OCI-LY3 (cell line): ENCODE data around the gene LPIN2.

Experiments used
- H2AFZ ChIP-seq: fragments of 200-600, 300-600 bp; shearing (Covaris generic); 2 replicates; pipeline ENCODE4 v1.6.0; 2014; ENCODE audit warnings: antibody characterized with exemption, low read depth, low read length
- H3K27ac ChIP-seq: fragments of 200-600, 300-600 bp; sonication (generic); 2 replicates; pipeline ENCODE4 v1.5.1; 2014; ENCODE audit warnings: mild to moderate bottlenecking, low read length, moderate library complexity, mixed read lengths
- H3K27me3 ChIP-seq: fragments of 200-600, 300-600 bp; sonication (generic); 2 replicates; pipeline ENCODE4 v1.6.1; 2014; ENCODE audit warnings: low read depth, low read length, mixed read lengths
- H3K36me3 ChIP-seq: fragments of 200-600, 300-600 bp; sonication (generic); replicated peaks from 2 replicates; pipeline ENCODE3; 2014; ENCODE audit warnings: low read depth, low read length, mixed read lengths
- H3K4me1 ChIP-seq: fragments of 300-600, 200-600 bp; sonication (generic); 2 replicates; pipeline ENCODE4 v1.6.1; 2014; ENCODE audit warnings: low read length, mixed read lengths
- H3K4me2 ChIP-seq: fragments of 200-600, 300-600 bp; sonication (generic); 2 replicates; pipeline ENCODE4 v1.6.1; 2014; ENCODE audit warnings: low read length, mixed read lengths
- H3K4me3 ChIP-seq: fragments of 300-600, 200-600 bp; sonication (generic); 2 replicates; pipeline ENCODE4 v1.5.1; 2014; ENCODE audit warnings: antibody characterized with exemption, mild to moderate bottlenecking, low read length, moderate library complexity
- H3K79me2 ChIP-seq: fragments of 300-600, 200-600 bp; shearing (Covaris generic); 2 replicates; pipeline ENCODE4 v1.6.1; 2014; ENCODE audit warnings: mild to moderate bottlenecking, low read length, mixed read lengths
- H3K9ac ChIP-seq: fragments of 300-600, 200-600 bp; shearing (Covaris generic); 2 replicates; pipeline ENCODE4 v1.6.0; 2014; ENCODE audit warnings: mild to moderate bottlenecking, low read length, moderate library complexity
- H3K9me3 ChIP-seq: fragments of 200-600, 300-600 bp; shearing (Covaris generic); 2 replicates; pipeline ENCODE4 v1.6.1; 2014; ENCODE audit warnings: low read length, mixed read lengths; ENCODE audit not compliant: insufficient read depth
- H4K20me1 ChIP-seq: fragments of 200-600, 300-600 bp; sonication (generic); 2 replicates; pipeline ENCODE4 v1.6.1; 2016; ENCODE audit warnings: low read length, mixed read lengths; ENCODE audit not compliant: insufficient read depth
- CTCF ChIP-seq: fragments of 200-600, 300-600 bp; sonication (generic); IDR thresholded peaks from 2 replicates; pipeline ENCODE4 v1.5.1; 2014; ENCODE audit warnings: antibody characterized with exemption, low read length, low read depth
- EZH2phosphoT487 ChIP-seq: fragments of 200-600 bp; shearing (Covaris generic); IDR thresholded peaks from 2 replicates; pipeline ENCODE4 v1.6.1; 2018; ENCODE audit warnings: antibody characterized with exemption, mixed run types, low read depth

Gene LPIN2

DNA sequence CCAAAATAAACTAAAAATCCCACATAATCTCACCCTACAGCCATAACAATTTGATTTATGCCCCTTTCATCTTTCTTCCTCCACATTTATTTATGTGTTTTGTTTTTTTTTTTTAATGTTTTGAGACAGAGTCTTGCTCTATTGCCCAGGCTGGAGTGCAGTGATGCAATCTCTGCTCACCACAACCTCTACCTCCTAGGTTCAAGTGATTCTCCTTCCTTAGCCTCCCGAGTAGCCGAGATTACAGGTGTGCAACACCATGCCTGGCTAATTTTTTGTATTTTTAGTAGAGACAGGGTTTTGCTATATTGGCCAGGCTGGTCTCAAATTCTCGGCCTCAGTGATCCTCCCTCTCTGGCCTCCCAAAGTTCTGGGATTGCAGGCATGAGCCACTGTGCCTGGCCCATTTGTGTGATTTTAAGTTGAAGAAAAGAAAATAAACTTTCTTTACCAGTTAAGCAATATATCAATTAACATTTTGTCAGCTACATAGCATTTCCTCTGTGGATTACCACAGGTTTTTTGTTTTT is 35.9 kb upstream of the LPIN2 start:
- no peaks in the 10 kb centered on the region for H3K79me2 ChIP-seq

DNA sequence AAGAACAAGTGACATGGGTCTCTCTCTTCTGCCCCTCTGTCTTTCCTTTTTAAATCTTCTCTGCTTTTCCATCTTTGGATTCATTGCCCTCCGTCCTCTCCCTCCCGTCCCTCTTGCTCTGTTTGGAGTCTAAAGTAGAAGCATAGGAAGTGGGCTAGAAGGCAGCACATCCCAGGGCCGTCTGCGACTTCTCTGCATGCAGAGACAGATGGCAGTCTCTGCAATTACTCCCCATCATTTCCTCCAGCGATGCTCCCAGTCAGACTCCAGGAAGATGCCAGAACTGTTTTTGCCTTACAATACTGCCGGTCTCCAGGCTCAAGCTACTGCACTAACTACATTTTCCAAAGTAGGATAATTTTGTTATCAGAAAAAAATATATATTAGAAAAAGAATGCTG is 35.2 kb upstream of the LPIN2 start:
- Histone ChIP-seq H4K20me1 (no peaks in the 10 kb centered on the region), H3K27ac (no peak overlapping the region), H3K4me2 (no peak overlapping the region), H3K36me3 (no peaks in the 10 kb centered on the region), H3K9ac (no peak overlapping the region), H3K9me3 (no peaks in the 10 kb centered on the region), H3K4me1 (0 out of 2 replicates have a peak, but pooled peaks cover 6% of the 10 kb centered on the region), H3K27me3 (no peaks in the 10 kb centered on the region), H2AFZ (no peak overlapping the region), H3K4me3 (no peak overlapping the region), H3K79me2 (no peaks in the 10 kb centered on the region)
- TF ChIP-seq CTCF (no peak), EZH2phosphoT487 (no peak)

More for the DNA sequence above, 35.9 kb upstream of the LPIN2 start:
- Histone ChIP-seq H4K20me1 (no peaks in the 10 kb centered on the region), H3K4me3 (no peak overlapping the region), H3K36me3 (no peaks in the 10 kb centered on the region), H3K9me3 (no peaks in the 10 kb centered on the region), H3K4me2 (no peak overlapping the region), H2AFZ (no peak overlapping the region), H3K4me1 (0 out of 2 replicates have a peak, but pooled peaks cover 6% of the 10 kb centered on the region), H3K9ac (no peak overlapping the region), H3K27ac (no peak overlapping the region), H3K27me3 (no peaks in the 10 kb centered on the region)
- TF ChIP-seq EZH2phosphoT487 (no peak), CTCF (no peak)

DNA sequence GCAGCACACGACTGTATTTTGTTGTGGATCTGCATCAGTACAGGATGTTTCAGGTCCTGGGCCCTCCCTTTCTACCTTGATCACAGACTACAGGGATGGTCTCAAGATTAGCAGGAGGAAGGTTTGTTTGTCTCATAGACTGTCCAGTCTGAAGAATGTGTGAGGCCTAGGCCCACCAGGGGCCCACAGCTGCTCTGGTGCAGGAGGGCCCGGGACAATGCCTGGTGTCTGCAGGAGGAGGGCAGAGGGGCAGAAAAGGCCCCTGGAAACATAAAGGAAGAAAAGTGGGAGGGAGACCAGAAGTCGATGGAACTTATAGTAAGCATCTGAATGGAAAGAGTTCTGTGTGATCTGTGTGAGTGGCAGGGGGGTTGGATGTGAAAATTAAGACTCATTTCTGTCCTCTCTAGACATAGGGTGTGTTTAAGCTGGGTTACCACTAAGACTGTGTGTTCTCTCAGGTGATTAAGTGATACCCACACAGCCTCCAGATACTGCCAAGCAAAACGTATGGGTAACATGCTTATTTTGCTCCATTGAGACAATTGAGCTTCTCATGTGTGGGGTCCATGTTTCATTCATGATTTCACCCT is 33.4 kb upstream of the LPIN2 start:
- no peaks in the 10 kb centered on the region for H3K79me2 ChIP-seq
- H3K4me2 ChIP-seq = no peak overlapping the region
- TF ChIP-seq CTCF (no peak), EZH2phosphoT487 (no peak)
- no peak overlapping the region for H3K9ac ChIP-seq
- H3K36me3 ChIP-seq = no peaks in the 10 kb centered on the region
- 0 out of 2 replicates have a peak, but pooled peaks cover 6% of the 10 kb centered on the region for H3K4me1 ChIP-seq
- no peaks in the 10 kb centered on the region for H3K9me3 ChIP-seq
- H3K27ac ChIP-seq = no peak overlapping the region
- H4K20me1 ChIP-seq = no peaks in the 10 kb centered on the region
- no peaks in the 10 kb centered on the region for H3K27me3 ChIP-seq
- no peak overlapping the region for H3K4me3 ChIP-seq
- H2AFZ ChIP-seq = peak overlapping the region; percentile 39; the same call in 1 of the 2 replicates

- Histone ChIP-seq H3K36me3 (no peaks in the 10 kb centered on the region), H3K4me1 (0 out of 2 replicates have a peak, but pooled peaks cover 6% of the 10 kb centered on the region)
These were observed 32.2 kb upstream of the LPIN2 start for GRCh38 chr18:3044931-3045698.

More at GRCh38 chr18:3044931-3045698, 32.2 kb upstream of the LPIN2 start:
- Histone ChIP-seq H3K27me3 (no peaks in the 10 kb centered on the region), H3K4me3 (no peak overlapping the region), H3K27ac (no peak overlapping the region), H3K9ac (no peak overlapping the region), H4K20me1 (no peaks in the 10 kb centered on the region), H2AFZ (no peak overlapping the region), H3K4me2 (no peak overlapping the region), H3K9me3 (no peaks in the 10 kb centered on the region), H3K79me2 (no peaks in the 10 kb centered on the region)
- no peak for TF ChIP-seq EZH2phosphoT487
- TF ChIP-seq CTCF = no peak
